Hypothalamus (tissue), 51 donors: ENCODE results near the gene EDNRB.
"Not testable (repeated sequence)": the region's sequence is repeated elsewhere in the genome, so short reads cannot be mapped to it uniquely, and the experiment has no call there.

Experiments used
- DNase-seq, 51 donors: peaks; one replicate each; lab custom pipeline; 2025; lab: John Stamatoyannopoulos, UW

The EDNRB gene

DNA sequence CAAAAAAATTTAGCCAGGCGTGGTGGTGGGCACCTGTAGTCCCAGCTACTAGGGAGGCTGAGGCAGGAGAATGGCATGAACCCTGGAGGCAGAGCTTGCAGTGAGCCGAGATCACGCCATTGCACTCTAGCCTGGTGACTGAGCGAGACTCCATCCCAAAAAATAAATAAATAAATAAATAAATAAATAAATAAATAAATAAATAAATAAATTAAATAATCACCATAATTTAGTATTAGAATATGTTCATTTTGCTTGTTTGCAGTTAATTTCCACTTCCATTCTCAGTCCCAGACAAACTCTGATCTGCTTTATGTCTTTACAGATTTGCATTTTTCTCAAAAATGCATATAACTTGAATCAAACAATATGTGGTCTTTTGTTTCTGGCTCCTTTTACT lies 70.6 kb downstream of the EDNRB start:
- not testable (repeated sequence) for DNase-seq

DNA sequence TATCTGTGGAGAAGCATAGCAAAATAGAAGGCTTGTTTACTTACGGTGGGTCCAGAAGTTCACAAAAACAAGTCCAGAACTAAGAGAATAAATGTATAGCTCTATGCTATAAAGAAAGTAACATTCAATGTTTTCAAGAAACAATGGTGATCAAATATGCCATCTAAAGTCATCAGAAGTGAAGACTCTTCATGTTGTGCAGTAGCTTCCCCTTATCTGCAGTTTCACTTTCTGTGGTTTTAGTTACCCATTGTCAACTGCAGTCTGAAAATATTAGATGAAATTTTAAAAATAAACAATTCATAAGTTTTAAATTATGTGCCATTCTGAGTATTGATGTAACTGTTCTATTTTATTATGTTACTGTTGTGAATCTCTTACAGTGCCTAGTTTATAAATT lies 72.5 kb downstream of the EDNRB start:
- no peak for DNase-seq
